HepG2 (cell line): Measurements from ENCODE around the gene DPP6. TPM values are rescaled to one million over a fixed set of nuclear protein-coding genes. Genes with fewer than 3 reads are reported as not detected.
A peak's percentile ranks its signal among the peaks of the same experiment; 100 is the strongest.

Experiments
- ATAC-seq: fragments of 200-7000 bp; cut with Tn5 transposase; 3 replicates; pipeline ENCODE4 v1.9.1; 2020; ENCODE audit warnings: mild to moderate bottlenecking, moderate library complexity
- BruUV-seq: library from RNA; stranded (reverse); fragments of 400-500 nt; replicated peaks from 2 replicates; lab custom pipeline; 2021; lab: Mats Ljungman, UMichigan
- CTCF ChIA-PET: fragments of 300-600 bp; formaldehyde crosslinking; extraction: SDS; loops from one replicate; lab custom pipeline; 2021; ENCODE audit warnings: low total read pairs, inconsistent platforms, low intra/inter-chr PET ratio; lab: Yijun Ruan, JAX
- POLR2A ChIA-PET: fragments of 350-600 bp; sonication (Branson Sonifier 250); formaldehyde crosslinking; loops from one replicate; lab custom pipeline; 2020; ENCODE audit warnings: antibody characterized with exemption, inconsistent platforms; lab: Yijun Ruan, JAX
- DNase-seq: peaks from one replicate; pipeline ENCODE4 v3.0.0-alpha.2; 2015; ENCODE audit warnings: low spot score
- FAIRE-seq: peaks from 3 replicates; lab custom pipeline; 2011; peaks lifted over from hg19 to GRCh38; lab: Jason Lieb, UNC
- H2AFZ ChIP-seq: one replicate; pipeline ENCODE4 v1.6.1; 2011; ENCODE audit warnings: low read length, inconsistent platforms
- H3K27ac ChIP-seq: fragments of 300-600 bp; 3 replicates; pipeline ENCODE4 v1.8.0; 2011; ENCODE audit warnings: mixed run types, mild to moderate bottlenecking, mixed read lengths, low read length, inconsistent platforms; ENCODE audit not compliant: insufficient read depth; ENCODE audit errors: extremely low read length
- H3K27me3 ChIP-seq, 2 experiments: fragments of 200-600 bp in 1 of 2; 2 replicates in 1 of 2; 3 replicates in 1 of 2; pipeline versions ENCODE4 v1.6.0 to v1.8.0; 2011; ENCODE audit warnings: low read length in 2 of 2, mild to moderate bottlenecking in 2 of 2, moderate library complexity in 2 of 2, inconsistent platforms in 1 of 2; ENCODE audit not compliant: insufficient read depth in 2 of 2, control insufficient read depth in 1 of 2
- H3K36me3 ChIP-seq, 2 experiments: fragments of 200-600 bp in 1 of 2; replicated peaks in 1 of 2; 2 replicates in 1 of 2; 3 replicates in 1 of 2; pipeline versions ENCODE4 v1.5.1 to v1.8.0; 2011; ENCODE audit warnings: low read length in 2 of 2, inconsistent platforms in 1 of 2; ENCODE audit not compliant: insufficient read depth in 2 of 2, control insufficient read depth in 1 of 2
- H3K4me1 ChIP-seq: 2 replicates; pipeline ENCODE4 v1.5.1; 2012; ENCODE audit warnings: low read length, inconsistent platforms; ENCODE audit not compliant: insufficient read depth
- H3K4me2 ChIP-seq: 2 replicates; pipeline ENCODE4 v1.6.0; 2011; ENCODE audit warnings: low read depth, low read length, inconsistent platforms
- H3K4me3 ChIP-seq, 3 experiments: fragments of 200-600 bp in 1 of 3; sonication (generic), shearing (Covaris generic) in 1 of 3; replicated peaks in 1 of 3; 2 replicates each; pipeline ENCODE4 v1.5.1; 2011 to 2016; ENCODE audit warnings: low read length in 3 of 3, inconsistent platforms in 2 of 3, low read depth in 2 of 3, mild to moderate bottlenecking in 2 of 3, control low read depth in 1 of 3, mixed read lengths in 1 of 3; ENCODE audit not compliant: insufficient read depth in 1 of 3
- H3K79me2 ChIP-seq: one replicate; pipeline ENCODE4 v1.6.1; 2011; ENCODE audit warnings: low read length, inconsistent platforms; ENCODE audit not compliant: insufficient read depth
- H3K9ac ChIP-seq: 2 replicates; pipeline ENCODE4 v1.6.0; 2011; ENCODE audit warnings: mild to moderate bottlenecking, low read depth, low read length, inconsistent platforms; ENCODE audit not compliant: insufficient read depth
- H3K9me3 ChIP-seq: 2 replicates; pipeline ENCODE4 v1.5.1; 2012; ENCODE audit warnings: mild to moderate bottlenecking, low read length
- H4K20me1 ChIP-seq: 2 replicates; pipeline ENCODE4 v1.6.0; 2011; ENCODE audit warnings: inconsistent platforms, mild to moderate bottlenecking, low read length, moderate library complexity; ENCODE audit not compliant: insufficient read depth
- AKAP8 ChIP-seq: sonication (generic); formaldehyde crosslinking; IDR thresholded peaks from 2 replicates; pipeline ENCODE4 v1.5.1; 2020; ENCODE audit warnings: mild to moderate bottlenecking, missing genetic modification reagents
- ATRX ChIP-seq: sonication (generic); formaldehyde crosslinking; IDR thresholded peaks from 2 replicates; pipeline ENCODE4 v1.4.0; 2020; ENCODE audit warnings: missing genetic modification reagents, borderline replicate concordance
- FOXA1 ChIP-seq, 2 experiments: fragments of 450-650 bp in 1 of 2; sonication (generic) in 1 of 2; formaldehyde crosslinking in 1 of 2; IDR thresholded peaks; 2 replicates each; pipeline versions ENCODE4 v1.4.0 to v1.6.1; 2016 to 2020; ENCODE audit warnings: missing genetic modification reagents in 1 of 2
- MED8 ChIP-seq: sonication (generic); formaldehyde crosslinking; IDR thresholded peaks from 2 replicates; pipeline ENCODE4 v1.8.1; 2023; ENCODE audit warnings: mild to moderate bottlenecking, missing genetic modification reagents; ENCODE audit not compliant: insufficient replicate concordance
- MYC ChIP-seq: sonication (generic); formaldehyde crosslinking; IDR thresholded peaks from 2 replicates; pipeline ENCODE4 v1.9.0; 2021; ENCODE audit warnings: missing genetic modification reagents, borderline replicate concordance
- POLR2AphosphoS5 ChIP-seq: IDR thresholded peaks from 2 replicates; pipeline ENCODE4 v1.6.1; 2012; ENCODE audit warnings: low read depth, low read length
- PTBP1 ChIP-seq: fragments of 200-400 bp; formaldehyde crosslinking; IDR thresholded peaks from 2 replicates; pipeline ENCODE4 v1.6.1; 2018; ENCODE audit warnings: low read length, low read depth; ENCODE audit not compliant: poor library complexity, severe bottlenecking
- STAG1 ChIP-seq: sonication (generic); formaldehyde crosslinking; IDR thresholded peaks from 2 replicates; pipeline ENCODE4 v1.4.0; 2020; ENCODE audit warnings: missing genetic modification reagents
- ZFP37 ChIP-seq: sonication (generic); formaldehyde crosslinking; IDR thresholded peaks from 2 replicates; pipeline ENCODE4 v1.4.0; 2020; ENCODE audit warnings: missing genetic modification reagents, borderline replicate concordance
- ZNF335 ChIP-seq: sonication (generic); formaldehyde crosslinking; IDR thresholded peaks from 2 replicates; pipeline ENCODE4 v1.4.0; 2020; ENCODE audit warnings: missing genetic modification reagents
- ZNF550 ChIP-seq: sonication (generic); formaldehyde crosslinking; IDR thresholded peaks from 2 replicates; pipeline ENCODE4 v1.4.0; 2020; ENCODE audit warnings: mild to moderate bottlenecking, missing genetic modification reagents, borderline replicate concordance
- WGBS: methylation state at CpG from one replicate; pipeline ENCODE4 v1.1.6; 2017; ENCODE audit warnings: low lambda C conversion rate; 5-methylcytosine and 5-hydroxymethylcytosine counted together
- in situ Hi-C: cut with HindIII; loops from 2 replicates; pipeline ENCODE4 v1.10.0; 2017; ENCODE audit warnings: low pct_unique_long_range_greater_than_20kb; ENCODE audit not compliant: extremely low pct_ligation_motif_present
- intact Hi-C: fragments of 100-400 bp; cut with micrococcal nuclease; formaldehyde crosslinking; loops from one replicate; pipeline ENCODE4 v1.10.0; 2022; ENCODE audit not compliant: unreplicated experiment
- polyA plus RNA-seq, 8 experiments: library from polyadenylated mRNA; depleted of rRNA in 3 of 8; stranded (reverse) in 7 of 8; unstranded in 1 of 8; fragments of >200 nt; fragmentation: Illumina TruSeq in 4 of 8; extraction: Trizol in 4 of 8; gene quantifications; 2 replicates each; pipeline versions ENCODE4 v1.2.1 to v1.2.3, GENCODE V29; 2011 to 2016; ENCODE audit warnings: low read depth in 4 of 8, missing spikeins in 1 of 8, mixed read lengths in 1 of 8; ENCODE audit not compliant: insufficient read depth in 1 of 8
- total RNA-seq, 5 experiments: library from RNA; depleted of rRNA; stranded (reverse); fragments of >200 nt; fragmentation: Illumina TruSeq; extraction: Trizol; gene quantifications; 2 replicates each; pipeline ENCODE4 v1.2.3, GENCODE V29; 2016; ENCODE audit warnings: low read depth in 1 of 5

Gene DPP6
- total and polyA plus RNA-seq, 2 of the 13 experiments (the other 11 are each of a cell fraction or from before 2014, with no cell fraction given) = not detected

- no peak overlapping the region for H2AFZ ChIP-seq
- in situ Hi-C loops (no loop called here), intact Hi-C loops (no loop called here)
- H3K4me1 ChIP-seq = no peaks in the 10 kb centered on the region
- DNase-seq = no peak
- no peak for FAIRE-seq
- H3K36me3 ChIP-seq = no peaks in the 10 kb centered on the region
- H4K20me1 ChIP-seq = no peaks in the 10 kb centered on the region
- H3K27ac ChIP-seq = no peak overlapping the region
- H3K27me3 ChIP-seq = no peaks in the 10 kb centered on the region
- H3K4me3 ChIP-seq = no peak overlapping the region
- no TSS peak for BruUV-seq
- H3K9me3 ChIP-seq = peaks cover 10% of the 10 kb centered on the region; the same call in 1 of the 2 replicates
- TF ChIP-seq POLR2AphosphoS5 (no peak), ZFP37 (CRISPR knock-in tag) (no peak), ZNF550 (CRISPR knock-in tag) (no peak), ZNF335 (no peak), PTBP1 (no peak), AKAP8 (no peak), FOXA1 (IDR thresholded peaks at IDR 0.05) (no peak), FOXA1 (CRISPR knock-in tag; IDR thresholded peaks at IDR 0.05) (no peak), MYC (CRISPR knock-in tag) (no peak), ATRX (no peak)
- 3% methylated on average over 3 of the region's 3 CpGs for WGBS
- no peaks in the 10 kb centered on the region for H3K79me2 ChIP-seq
- ChIA-PET POLR2A (no interaction called here), CTCF (no interaction called here)
- ATAC-seq = no peak
- H3K4me2 ChIP-seq = no peak overlapping the region
- no peak overlapping the region for H3K9ac ChIP-seq
Measured at GRCh38 chr7:154241988-154242387, 189.8 kb downstream of the DPP6 start.

GRCh38 chr7:154242709-154243108, 190.5 kb downstream of the DPP6 start:
- no peaks in the 10 kb centered on the region for H3K27me3 ChIP-seq
- no TSS peak for BruUV-seq
- FAIRE-seq (no peak), DNase-seq (no peak), ATAC-seq (no peak)
- no peaks in the 10 kb centered on the region for H3K79me2 ChIP-seq
- no peaks in the 10 kb centered on the region for H3K36me3 ChIP-seq
- H3K4me2 ChIP-seq = no peak overlapping the region
- intact Hi-C loops (no loop called here), in situ Hi-C loops (no loop called here)
- no peak overlapping the region for H3K4me3 ChIP-seq
- no peak overlapping the region for H3K27ac ChIP-seq
- H2AFZ ChIP-seq = no peak overlapping the region
- ChIA-PET CTCF (no interaction called here), POLR2A (no interaction called here)
- H3K4me1 ChIP-seq = no peaks in the 10 kb centered on the region
- peaks cover 10% of the 10 kb centered on the region; the same call in 1 of the 2 replicates for H3K9me3 ChIP-seq
- no peaks in the 10 kb centered on the region for H4K20me1 ChIP-seq
- no peak overlapping the region for H3K9ac ChIP-seq
- TF ChIP-seq STAG1 (CRISPR knock-in tag) (peak; percentile 30; the same call in 1 of the 2 replicates), MED8 (CRISPR knock-in tag) (no peak)
